ENCODE measurements around the gene LIPH. TPM values are rescaled to one million over a fixed set of nuclear protein-coding genes. Genes with fewer than 3 reads are reported as not detected.

Gene LIPH
- total and polyA plus RNA-seq, 2 of the 8 experiments (the other 6 are each of a cell fraction or from before 2014, with no cell fraction given): 0.08 TPM; not detected in 1

- Histone ChIP-seq H3K79me2 (ENCODE audit: control insufficient read depth in 1 of 2, insufficient read depth in 2 of 2, low read length in 2 of 2) (no peaks in the 10 kb centered on the region), H3K9ac (replicated peaks in 1 of 4; ENCODE audit: extremely low read depth in 1 of 4, low read depth in 3 of 4, low read length in 3 of 4) (no peak overlapping the region), H3K4ac (replicated peaks; ENCODE audit: insufficient read length, low read depth, low read length) (no peak overlapping the region), H3K14ac (ENCODE audit: insufficient read length) (no peak overlapping the region), H3K23ac (ENCODE audit: insufficient read length) (no peak overlapping the region), H2AFZ (ENCODE audit: low read length) (peak overlapping the region; percentile 26), H3K4me3 (ENCODE audit: extremely low read depth in 1 of 4, insufficient read depth in 2 of 4, low read depth in 3 of 4, low read length in 4 of 4) (no peak overlapping the region), H2BK15ac (ENCODE audit: low read length) (peak overlapping the region; percentile 89; the same call in 1 of the 2 replicates), H4K5ac (ENCODE audit: insufficient read length, low read depth, low read length) (peak overlapping the region; percentile 33), H3K79me1 (ENCODE audit: low read depth, low read length) (no peaks in the 10 kb centered on the region), H2BK5ac (ENCODE audit: low read depth, low read length) (peak overlapping the region; percentile 67; the same call in 1 of the 2 replicates), H3K27me3 (replicated peaks in 1 of 4; ENCODE audit: control insufficient read depth in 3 of 4, extremely low read depth in 1 of 4, insufficient read depth in 3 of 4, low read length in 3 of 4) (no peaks in the 10 kb centered on the region), H3K4me2 (ENCODE audit: insufficient read depth in 1 of 2, low read depth in 2 of 2, low read length in 2 of 2) (0 out of 4 replicates have a peak overlapping the region, but pooled peaks of 1 of the 2 experiments have one; percentile 39), H3K4me1 (replicated peaks in 1 of 4; ENCODE audit: control insufficient read depth in 3 of 4, insufficient read depth in 4 of 4, low read length in 3 of 4) (peaks cover 6 to 16% (median 9%) of the 10 kb centered on the region in 4 experiments), H3K23me2 (ENCODE audit: low read depth, low read length) (no peaks in the 10 kb centered on the region), H4K91ac (replicated peaks; ENCODE audit: insufficient read length, low read length) (peak overlapping the region; percentile 16), H4K8ac (ENCODE audit: extremely low read depth, insufficient read depth, low read length) (no peak overlapping the region), H2BK20ac (ENCODE audit: low read length) (peak overlapping the region; percentile 16; the same call in 1 of the 2 replicates), H4K20me1 (replicated peaks in 1 of 2; ENCODE audit: control insufficient read depth in 1 of 2, insufficient read depth in 2 of 2, low read length in 2 of 2) (no peaks in the 10 kb centered on the region), H3K9me3 (ENCODE audit: insufficient read depth in 2 of 2, low read depth in 1 of 2, low read length in 1 of 2) (no peaks in the 10 kb centered on the region), H2AK5ac (ENCODE audit: low read depth, low read length) (no peak overlapping the region), H2BK120ac (replicated peaks; ENCODE audit: low read depth, low read length) (no peak overlapping the region), H3K36me3 (ENCODE audit: control insufficient read depth in 2 of 4, insufficient read depth in 4 of 4, low read length in 3 of 4) (no peaks in the 10 kb centered on the region), H3K18ac (ENCODE audit: extremely low read depth, low read length) (peak overlapping the region; percentile 90), H3K27ac (ENCODE audit: low read depth, low read length) (0 out of 2 replicates have a peak overlapping the region, but pooled peaks have one; percentile 4), H2BK12ac (ENCODE audit: low read depth, low read length) (peak overlapping the region; percentile 88; the same call in 1 of the 2 replicates), H3K56ac (replicated peaks; ENCODE audit: insufficient read length, low read depth, low read length) (no peak overlapping the region)
- DNase-seq (ENCODE audit: low read depth in 1 of 2, low spot score in 2 of 2) (no peak), FAIRE-seq (no peak)
- CTCF ChIA-PET (ENCODE audit: partially characterized antibody): interaction anchor here (1.0 to 5.7 kb wide), 4 partner anchors 12 to 1756 kb away, joined by 3 to 69 read pairs (median 3); no protein-coding TSS in a partner anchor
- POLR2A ChIA-PET (ENCODE audit: partially characterized antibody): interaction anchor here (1.7 to 1.8 kb wide), 2 partner anchors 14 to 25 kb away, joined by 5 to 6 read pairs; partner anchors contain the start of gene SENP2
- 85% methylated on average over 8 of the region's 8 CpGs; no CpG with 5 or more reads in 1 of the 2 experiments for WGBS, 2 experiments (ENCODE audit: extremely low coverage in 1 of 2, insufficient coverage in 1 of 2, insufficient read length in 1 of 2, insufficient replicate concordance in 2 of 2, low coverage in 1 of 2, low lambda C conversion rate in 2 of 2, missing lambda C conversion rate in 1 of 2)
- TF ChIP-seq SRF (IDR thresholded peaks at IDR 0.05; ENCODE audit: low read depth, low read length) (no peak), SIN3A (conservative IDR thresholded peaks at IDR 0.05 in 1 of 2, IDR thresholded peaks at IDR 0.05 in 1 of 2; ENCODE audit: low read depth in 1 of 2, low read length in 2 of 2) (no peak)
These were observed 9.1 kb upstream of the LIPH start for GRCh38 chr3:185561374-185561943.

Data from H1 (cell line).